ENCODE data around the gene ITPKB.

Gene ITPKB

DNA sequence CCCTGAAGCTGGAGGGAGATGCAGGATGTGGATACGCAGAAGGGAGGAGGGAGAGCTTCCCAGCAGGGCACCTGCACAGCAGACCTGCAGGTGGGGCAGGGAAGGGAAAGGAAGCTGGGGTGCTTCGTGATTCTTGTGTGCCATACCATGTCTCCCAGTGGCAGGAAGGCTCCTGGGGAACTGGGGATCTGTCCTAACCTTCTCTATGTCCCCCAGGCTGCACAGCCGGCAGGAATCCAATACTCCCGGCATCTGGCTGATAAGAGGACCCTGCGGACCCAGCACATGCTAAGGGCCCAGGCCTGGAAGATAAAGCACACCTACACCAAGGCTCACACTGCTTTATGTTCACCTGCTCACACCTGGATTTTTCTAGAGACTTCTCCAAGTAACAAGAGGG lies 79.4 kb downstream of the ITPKB start:
- no peak overlapping the region for H3K27ac ChIP-seq
- TF ChIP-seq, protein P1, sequence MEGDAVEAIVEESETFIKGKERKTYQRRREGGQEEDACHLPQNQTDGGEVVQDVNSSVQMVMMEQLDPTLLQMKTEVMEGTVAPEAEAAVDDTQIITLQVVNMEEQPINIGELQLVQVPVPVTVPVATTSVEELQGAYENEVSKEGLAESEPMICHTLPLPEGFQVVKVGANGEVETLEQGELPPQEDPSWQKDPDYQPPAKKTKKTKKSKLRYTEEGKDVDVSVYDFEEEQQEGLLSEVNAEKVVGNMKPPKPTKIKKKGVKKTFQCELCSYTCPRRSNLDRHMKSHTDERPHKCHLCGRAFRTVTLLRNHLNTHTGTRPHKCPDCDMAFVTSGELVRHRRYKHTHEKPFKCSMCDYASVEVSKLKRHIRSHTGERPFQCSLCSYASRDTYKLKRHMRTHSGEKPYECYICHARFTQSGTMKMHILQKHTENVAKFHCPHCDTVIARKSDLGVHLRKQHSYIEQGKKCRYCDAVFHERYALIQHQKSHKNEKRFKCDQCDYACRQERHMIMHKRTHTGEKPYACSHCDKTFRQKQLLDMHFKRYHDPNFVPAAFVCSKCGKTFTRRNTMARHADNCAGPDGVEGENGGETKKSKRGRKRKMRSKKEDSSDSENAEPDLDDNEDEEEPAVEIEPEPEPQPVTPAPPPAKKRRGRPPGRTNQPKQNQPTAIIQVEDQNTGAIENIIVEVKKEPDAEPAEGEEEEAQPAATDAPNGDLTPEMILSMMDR (conservative IDR thresholded peaks at IDR 0.05): no peak

DNA sequence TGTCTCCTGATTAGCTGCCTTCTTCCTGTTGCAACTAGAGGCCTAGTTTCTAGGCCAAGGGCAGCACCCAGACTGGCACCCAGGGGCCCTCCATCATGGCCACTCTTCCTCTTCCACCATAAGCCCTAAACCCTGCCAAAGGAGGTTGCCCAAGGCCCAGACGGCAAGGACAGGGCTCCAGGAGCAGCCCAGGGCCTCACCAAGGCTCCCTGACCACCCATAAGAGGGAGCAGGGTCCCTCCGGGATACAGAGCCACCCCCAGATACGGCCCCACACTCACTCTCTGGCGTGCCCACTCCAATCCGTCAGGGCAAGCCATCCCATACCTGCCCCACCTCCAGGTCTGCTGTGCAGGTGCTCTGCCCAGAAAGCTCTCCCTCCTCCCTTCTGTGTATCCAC lies 79.9 kb downstream of the ITPKB start:
- TF ChIP-seq, protein P1 (conservative IDR thresholded peaks at IDR 0.05): no peak
- no peak overlapping the region for H3K27ac ChIP-seq

DNA sequence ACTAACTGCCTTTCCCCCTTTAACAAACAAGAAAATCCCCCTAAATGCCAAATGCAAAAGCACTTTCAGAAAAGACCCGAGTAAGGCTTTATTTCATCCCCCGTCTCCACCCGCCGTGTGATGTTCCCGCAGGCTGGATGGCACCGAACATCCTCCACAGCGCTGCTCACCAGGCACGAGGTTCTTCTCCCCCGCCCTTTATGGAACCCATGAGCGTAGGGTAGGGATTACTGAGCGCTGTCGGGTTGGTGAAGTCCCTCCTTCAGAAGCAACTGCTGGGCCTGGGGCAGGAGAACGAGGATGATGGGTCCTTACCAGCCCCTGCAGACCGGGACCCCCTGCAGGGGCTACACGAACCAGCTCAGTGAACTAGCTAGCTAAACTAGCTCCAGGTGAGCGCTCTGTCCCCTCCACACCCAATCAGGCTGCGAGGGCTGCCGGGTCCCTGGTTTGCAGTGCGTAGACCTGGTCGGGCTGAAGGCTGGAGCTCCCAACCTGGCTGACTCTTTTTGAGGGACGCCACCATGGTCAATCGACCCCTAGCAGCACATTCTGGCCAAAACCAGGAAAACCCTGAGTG lies 80.4 kb downstream of the ITPKB start:
- TF ChIP-seq, protein P1 (conservative IDR thresholded peaks at IDR 0.05): no peak
- no peak overlapping the region for H3K27ac ChIP-seq

DNA sequence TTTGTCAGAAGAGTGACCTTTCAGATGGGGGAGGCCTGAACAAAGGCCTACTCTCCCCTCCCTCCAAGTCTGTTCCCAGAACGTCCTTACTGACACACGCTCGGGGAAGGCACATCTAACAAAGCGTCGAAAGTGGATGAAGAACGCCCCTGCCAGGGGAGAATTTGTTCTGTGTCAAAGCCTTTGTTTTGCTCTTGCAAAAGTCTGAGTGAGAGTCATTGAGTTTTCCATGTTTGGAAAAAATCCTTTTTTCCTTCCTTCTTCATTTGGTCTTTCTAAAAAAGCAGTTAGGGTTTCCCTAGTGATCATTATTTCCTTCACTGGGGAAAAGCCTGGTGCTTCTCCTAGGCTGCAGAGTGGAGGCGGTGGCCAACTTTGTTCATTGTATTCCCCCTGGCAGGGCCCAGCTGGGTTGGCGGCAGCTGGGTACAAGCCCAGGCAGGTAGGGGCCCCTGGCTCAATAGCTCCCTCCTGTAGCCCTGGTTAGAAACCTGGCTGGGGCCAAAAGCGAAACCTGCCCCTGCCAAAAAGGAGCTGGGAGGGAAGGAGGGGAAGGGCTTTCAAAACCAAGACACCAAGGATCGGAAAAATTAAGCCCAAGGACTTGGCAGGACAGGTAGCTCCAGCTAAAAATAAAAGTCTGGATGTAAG lies 81.1 kb downstream of the ITPKB start:
- no peak overlapping the region for H3K27ac ChIP-seq
- TF ChIP-seq, protein P1 (conservative IDR thresholded peaks at IDR 0.05): no peak

DNA sequence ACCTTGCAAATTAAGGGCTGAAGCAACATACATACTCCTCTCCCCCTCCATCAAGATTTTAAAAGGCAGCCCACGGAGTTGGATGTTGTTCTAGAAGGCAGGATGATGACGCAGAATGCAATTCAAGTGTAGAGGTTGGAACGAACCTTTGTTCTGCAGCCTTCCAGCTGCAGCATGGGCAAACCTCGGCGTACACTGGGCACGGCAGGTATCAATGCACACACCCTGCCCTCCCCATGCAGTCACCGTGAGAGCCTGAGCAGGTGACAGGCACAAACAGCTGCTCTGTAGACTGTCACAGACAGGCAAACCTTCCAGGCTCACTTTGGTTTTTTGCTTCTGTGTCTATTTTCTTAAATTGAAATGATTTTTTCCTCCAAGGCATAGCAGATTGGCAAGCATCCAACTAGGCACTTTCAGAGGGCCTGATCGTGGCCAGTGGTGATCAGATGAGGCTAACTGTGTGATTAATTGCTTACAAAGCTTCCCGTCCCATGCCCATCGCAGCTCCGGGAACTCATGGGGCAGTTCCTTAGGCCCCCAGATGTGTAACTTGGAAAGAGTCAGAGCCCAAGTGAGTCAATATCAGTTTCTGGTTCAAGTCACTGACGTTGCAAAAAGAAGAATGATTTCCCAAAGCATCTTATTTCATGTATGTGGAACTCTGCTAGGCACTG lies 82.3 kb downstream of the ITPKB start:
- TF ChIP-seq, protein P1 (conservative IDR thresholded peaks at IDR 0.05): no peak
- H3K27ac ChIP-seq: no peak overlapping the region

DNA sequence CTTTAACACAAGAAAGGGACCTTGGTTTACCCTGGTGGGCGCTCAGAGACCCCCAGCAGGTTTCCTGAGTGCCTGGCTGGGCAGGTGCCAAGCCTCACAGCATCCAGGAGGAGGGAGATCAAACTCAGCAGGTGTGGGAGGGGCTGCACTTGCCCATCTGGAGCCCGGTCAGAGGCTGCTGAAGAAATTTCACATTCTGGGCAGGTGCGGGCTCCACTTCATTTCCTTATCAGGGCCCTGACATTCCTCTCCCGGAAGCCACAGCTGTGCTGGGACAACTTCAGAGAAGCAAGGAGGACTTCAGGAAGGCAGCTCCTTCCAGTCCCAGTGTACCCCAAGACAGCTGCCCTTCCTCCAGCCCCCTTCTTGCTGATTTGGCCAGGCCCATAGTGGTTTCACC lies 82.9 kb downstream of the ITPKB start:
- TF ChIP-seq, protein P1 (conservative IDR thresholded peaks at IDR 0.05): no peak
- no peak overlapping the region for H3K27ac ChIP-seq

DNA sequence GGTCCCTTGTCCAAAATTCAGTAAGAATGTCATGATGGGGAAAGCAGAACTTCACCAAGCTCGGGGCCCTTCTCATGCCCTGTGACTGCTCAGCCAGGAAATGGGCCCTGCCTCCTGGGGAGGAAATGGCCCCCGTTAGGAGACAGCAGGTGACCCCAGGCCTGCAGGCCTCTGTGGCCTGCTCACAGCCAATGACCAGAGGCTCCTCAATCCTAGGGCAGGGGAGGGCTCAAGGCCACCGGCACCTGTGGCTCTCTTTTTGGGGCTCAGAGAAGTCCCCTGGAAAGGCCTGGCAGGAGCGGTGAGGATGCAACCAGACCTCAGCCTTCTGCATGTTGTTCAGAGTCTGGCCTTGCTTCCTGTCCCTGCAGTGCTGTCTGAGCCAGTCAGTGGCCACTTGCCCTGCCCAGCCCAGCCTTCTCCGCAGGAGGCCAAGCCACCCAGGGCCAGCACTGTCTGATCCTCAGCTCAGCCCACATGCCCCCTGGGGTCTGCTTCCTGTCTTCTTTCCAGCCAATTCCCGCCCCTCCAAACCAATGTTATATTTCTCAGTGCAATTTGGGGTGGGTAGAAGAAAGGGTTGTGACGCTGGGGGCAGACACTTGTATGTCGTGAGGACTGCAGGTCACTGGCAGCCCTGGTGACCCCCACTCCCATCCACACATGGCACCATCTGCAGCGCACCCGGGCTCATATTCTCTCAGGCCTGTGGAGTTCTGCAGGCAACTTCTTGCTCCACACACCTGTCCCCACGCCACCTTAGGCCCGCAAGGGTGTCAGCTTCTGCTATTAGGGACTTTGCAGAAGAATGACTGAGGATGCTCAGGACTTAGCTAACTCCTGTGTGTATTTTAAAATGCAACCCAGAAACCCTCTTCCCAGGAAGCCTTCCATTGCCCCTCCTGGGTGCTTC lies 83.6 kb downstream of the ITPKB start:
- no peak overlapping the region for H3K27ac ChIP-seq
- TF ChIP-seq, protein P1 (conservative IDR thresholded peaks at IDR 0.05): no peak
